Tibial nerve (tissue), 4 donors: ENCODE results near the gene ZNF593. TPM values are rescaled to one million over a fixed set of nuclear protein-coding genes. Genes with fewer than 3 reads are reported as not detected.

ENCODE experiments used
- DNase-seq, 2 donors: peaks; one replicate each; pipeline ENCODE4 v3.0.0-alpha.2; 2019; ENCODE audit warnings: low spot score in 2 of 2
- H3K27ac ChIP-seq, 4 donors: fragments of 200-600 bp; sonication (generic) in 3 of 4; one replicate each; pipeline ENCODE4 v1.5.1; 2017 to 2019; ENCODE audit warnings: mild to moderate bottlenecking in 1 of 4
- H3K27me3 ChIP-seq, 2 donors: fragments of 200-600 bp; sonication (generic) in 1 of 2; one replicate each; pipeline versions ENCODE4 v1.5.1 to v1.6.0; 2017 to 2019
- H3K36me3 ChIP-seq, 3 donors: fragments of 200-600 bp; sonication (generic); one replicate each; pipeline ENCODE4 v1.5.1; 2018 to 2019
- H3K4me1 ChIP-seq, 4 donors: fragments of 200-600 bp; sonication (generic) in 3 of 4; one replicate each; pipeline ENCODE4 v1.5.1; 2017 to 2019
- H3K4me3 ChIP-seq, 4 donors: fragments of 200-600 bp; sonication (generic) in 3 of 4; one replicate each; pipeline ENCODE4 v1.5.1; 2017 to 2019; ENCODE audit warnings: mild to moderate bottlenecking in 1 of 4, moderate library complexity in 1 of 4
- H3K9me3 ChIP-seq, 4 donors: fragments of 200-600 bp; sonication (generic) in 3 of 4; one replicate each; pipeline ENCODE4 v1.5.1; 2017 to 2019
- EP300 ChIP-seq, 2 donors: sonication (generic); formaldehyde crosslinking; IDR thresholded peaks; one replicate each; pipeline ENCODE4 v1.6.1; 2017; ENCODE audit warnings: antibody characterized with exemption in 2 of 2, mild to moderate bottlenecking in 1 of 2
- POLR2A ChIP-seq, 2 donors: fragments of 450-650 bp; IDR thresholded peaks; one replicate each; pipeline ENCODE4 v1.6.1; 2017; ENCODE audit warnings: antibody characterized with exemption in 2 of 2, mild to moderate bottlenecking in 2 of 2, moderate library complexity in 2 of 2
- WGBS, 2 donors: methylation state at CpG; one replicate each; pipeline ENCODE4 v1.1.5; 2018; 5-methylcytosine and 5-hydroxymethylcytosine counted together
- total RNA-seq, 4 donors: library from RNA; depleted of rRNA; stranded (reverse); fragments of >200 nt; gene quantifications; one replicate each; pipeline ENCODE4 v1.1.0, GENCODE V29; 2016
- TF ChIP-seq, protein P1 (sequence below), 5 experiments: fragments of 200-600 bp in 3 of 5; fragments of 450-650 bp in 2 of 5; sonication (generic) in 3 of 5; IDR thresholded peaks; one replicate each; pipeline ENCODE4 v1.5.1; 2016 to 2019; ENCODE audit warnings: antibody characterized with exemption in 5 of 5, mild to moderate bottlenecking in 3 of 5, moderate library complexity in 2 of 5

The ZNF593 gene
- total RNA-seq, 4 donors from 2014 or later = 24.9 to 46.5 (median 38.2) TPM

DNA sequence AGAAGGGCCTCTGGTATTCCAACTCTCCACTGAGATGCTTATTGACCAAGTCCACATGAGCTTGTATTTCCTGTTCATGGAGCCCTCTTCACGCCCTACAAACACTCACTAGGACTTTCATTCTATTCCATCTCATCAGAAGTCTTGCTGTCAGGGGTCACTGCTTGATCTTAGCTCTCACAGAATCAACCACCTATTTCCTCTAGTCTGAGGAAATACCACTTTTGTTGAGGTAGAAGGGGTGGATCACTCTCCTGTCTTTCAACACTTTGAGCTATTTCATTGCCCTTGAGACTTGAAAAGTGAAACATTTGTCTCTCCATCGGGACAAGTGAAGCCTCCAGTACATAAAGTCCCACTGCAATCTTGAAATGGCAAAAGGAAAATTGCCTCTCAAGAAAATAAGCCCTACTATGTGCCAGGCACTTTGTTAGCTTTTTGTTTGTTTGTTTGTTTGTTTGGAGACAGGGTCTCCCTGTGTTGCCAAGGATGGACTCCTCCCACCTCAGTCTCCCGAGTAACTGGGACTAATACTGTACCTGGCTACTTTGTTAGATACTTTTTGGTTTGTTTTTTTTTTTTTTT, 30.6 kb upstream of the ZNF593 start:
- Histone ChIP-seq H3K27me3 (no peaks in the 10 kb centered on the region), H3K9me3 (no peaks in the 10 kb centered on the region), H3K4me3 (no peak overlapping the region), H3K36me3 (no peaks in the 10 kb centered on the region), H3K4me1 (no peaks in the 10 kb centered on the region), H3K27ac (no peak overlapping the region)
- TF ChIP-seq, protein P1, sequence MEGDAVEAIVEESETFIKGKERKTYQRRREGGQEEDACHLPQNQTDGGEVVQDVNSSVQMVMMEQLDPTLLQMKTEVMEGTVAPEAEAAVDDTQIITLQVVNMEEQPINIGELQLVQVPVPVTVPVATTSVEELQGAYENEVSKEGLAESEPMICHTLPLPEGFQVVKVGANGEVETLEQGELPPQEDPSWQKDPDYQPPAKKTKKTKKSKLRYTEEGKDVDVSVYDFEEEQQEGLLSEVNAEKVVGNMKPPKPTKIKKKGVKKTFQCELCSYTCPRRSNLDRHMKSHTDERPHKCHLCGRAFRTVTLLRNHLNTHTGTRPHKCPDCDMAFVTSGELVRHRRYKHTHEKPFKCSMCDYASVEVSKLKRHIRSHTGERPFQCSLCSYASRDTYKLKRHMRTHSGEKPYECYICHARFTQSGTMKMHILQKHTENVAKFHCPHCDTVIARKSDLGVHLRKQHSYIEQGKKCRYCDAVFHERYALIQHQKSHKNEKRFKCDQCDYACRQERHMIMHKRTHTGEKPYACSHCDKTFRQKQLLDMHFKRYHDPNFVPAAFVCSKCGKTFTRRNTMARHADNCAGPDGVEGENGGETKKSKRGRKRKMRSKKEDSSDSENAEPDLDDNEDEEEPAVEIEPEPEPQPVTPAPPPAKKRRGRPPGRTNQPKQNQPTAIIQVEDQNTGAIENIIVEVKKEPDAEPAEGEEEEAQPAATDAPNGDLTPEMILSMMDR (IDR thresholded peaks at IDR 0.05) = no peak
- no peak for TF ChIP-seq POLR2A (IDR thresholded peaks at IDR 0.05)
- no peak for DNase-seq
- WGBS, 2 donors = 55 to 65% methylated on average over 3 of the region's 3 CpGs

GRCh38 chr1:26142159-26142558, 27.5 kb upstream of the ZNF593 start:
- TF ChIP-seq POLR2A (IDR thresholded peaks at IDR 0.05) = no peak
- TF ChIP-seq, protein P1 (IDR thresholded peaks at IDR 0.05) = no peak
- TF ChIP-seq EP300 (IDR thresholded peaks at IDR 0.05) = no peak
- H3K9me3 ChIP-seq = no peaks in the 10 kb centered on the region
- DNase-seq = no peak
- WGBS, 2 donors = 82 to 86% methylated on average over 8 of the region's 8 CpGs
- peaks cover 0 to 6% (median 0%) of the 10 kb centered on the region in 4 donors for H3K4me1 ChIP-seq
- no peaks in the 10 kb centered on the region for H3K27me3 ChIP-seq
- H3K36me3 ChIP-seq = no peaks in the 10 kb centered on the region
- H3K4me3 ChIP-seq = peak overlapping the region in 1 of 4 donors; percentile 18
- H3K27ac ChIP-seq = no peak overlapping the region

GRCh38 chr1:26145041-26145959, 24.4 kb upstream of the ZNF593 start:
- no peaks in the 10 kb centered on the region for H3K27me3 ChIP-seq
- no peak overlapping the region for H3K4me3 ChIP-seq
- H3K36me3 ChIP-seq = no peaks in the 10 kb centered on the region
- no peak overlapping the region for H3K27ac ChIP-seq
- WGBS, 2 donors = 29 to 31% methylated on average over 18 to 19 of the region's 19 CpGs
- TF ChIP-seq POLR2A (IDR thresholded peaks at IDR 0.05) (no peak), EP300 (IDR thresholded peaks at IDR 0.05) (no peak)
- TF ChIP-seq, protein P1 (IDR thresholded peaks at IDR 0.05) = peak; percentile 69 to 87 (median 79)
- no peaks in the 10 kb centered on the region for H3K9me3 ChIP-seq
- H3K4me1 ChIP-seq = peaks cover 0 to 6% (median 0%) of the 10 kb centered on the region in 4 donors
- DNase-seq = peak; percentile 56 to 86

DNA sequence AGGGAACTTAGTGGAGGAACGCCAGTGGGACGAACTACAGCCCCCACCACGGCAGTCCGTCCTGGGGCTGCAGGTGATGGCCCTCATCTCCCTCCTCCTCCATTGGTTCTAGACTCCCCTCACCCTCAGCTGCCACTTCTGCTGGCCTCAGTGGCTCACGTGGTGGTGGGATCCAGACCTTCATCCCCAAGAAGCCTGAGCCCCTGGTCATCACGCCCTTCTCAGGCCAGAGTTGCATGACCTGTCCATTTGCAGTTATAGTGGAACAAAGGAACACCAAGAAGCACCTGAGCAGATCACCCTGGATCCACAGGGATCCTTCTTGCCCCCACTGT, 23.8 kb upstream of the ZNF593 start:
- TF ChIP-seq EP300 (IDR thresholded peaks at IDR 0.05) = no peak
- no peak for TF ChIP-seq POLR2A (IDR thresholded peaks at IDR 0.05)
- TF ChIP-seq, protein P1 (IDR thresholded peaks at IDR 0.05) = no peak
- no peak for DNase-seq
- peaks cover 0 to 6% (median 0%) of the 10 kb centered on the region in 4 donors for H3K4me1 ChIP-seq
- H3K4me3 ChIP-seq = no peak overlapping the region
- no peak overlapping the region for H3K27ac ChIP-seq
- 42 to 63% methylated on average over 6 of the region's 6 CpGs for WGBS, 2 donors
- H3K27me3 ChIP-seq = no peaks in the 10 kb centered on the region
- H3K9me3 ChIP-seq = no peaks in the 10 kb centered on the region
- no peaks in the 10 kb centered on the region for H3K36me3 ChIP-seq

DNA sequence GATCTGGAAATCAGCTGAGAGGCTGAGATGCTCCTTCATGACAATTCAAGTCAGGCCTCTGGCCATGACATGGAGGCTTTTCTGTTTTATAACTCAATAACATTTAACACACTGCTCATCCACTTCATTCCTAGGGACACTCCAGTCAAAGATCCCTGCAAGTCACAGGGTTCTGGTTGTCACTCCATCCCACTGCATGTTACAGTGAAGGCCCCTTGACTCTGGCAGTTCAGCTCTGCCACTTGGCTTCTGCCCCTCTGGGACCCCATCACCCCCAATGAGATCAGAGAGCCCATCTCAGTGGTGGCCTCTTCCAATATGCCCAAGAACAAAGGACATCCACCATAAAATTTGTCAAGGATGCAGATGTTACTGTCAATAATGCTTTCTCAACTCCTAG, 20.8 kb upstream of the ZNF593 start:
- Histone ChIP-seq H3K27me3 (no peaks in the 10 kb centered on the region), H3K9me3 (no peaks in the 10 kb centered on the region), H3K4me3 (no peak overlapping the region), H3K4me1 (peaks cover 0 to 6% (median 0%) of the 10 kb centered on the region in 4 donors), H3K36me3 (no peaks in the 10 kb centered on the region), H3K27ac (no peak overlapping the region)
- DNase-seq = no peak
- TF ChIP-seq EP300 (IDR thresholded peaks at IDR 0.05) (no peak), POLR2A (IDR thresholded peaks at IDR 0.05) (no peak)
- TF ChIP-seq, protein P1 (IDR thresholded peaks at IDR 0.05) = no peak
